ENCODE measurements around the gene CZIB.

The CZIB gene

DNA sequence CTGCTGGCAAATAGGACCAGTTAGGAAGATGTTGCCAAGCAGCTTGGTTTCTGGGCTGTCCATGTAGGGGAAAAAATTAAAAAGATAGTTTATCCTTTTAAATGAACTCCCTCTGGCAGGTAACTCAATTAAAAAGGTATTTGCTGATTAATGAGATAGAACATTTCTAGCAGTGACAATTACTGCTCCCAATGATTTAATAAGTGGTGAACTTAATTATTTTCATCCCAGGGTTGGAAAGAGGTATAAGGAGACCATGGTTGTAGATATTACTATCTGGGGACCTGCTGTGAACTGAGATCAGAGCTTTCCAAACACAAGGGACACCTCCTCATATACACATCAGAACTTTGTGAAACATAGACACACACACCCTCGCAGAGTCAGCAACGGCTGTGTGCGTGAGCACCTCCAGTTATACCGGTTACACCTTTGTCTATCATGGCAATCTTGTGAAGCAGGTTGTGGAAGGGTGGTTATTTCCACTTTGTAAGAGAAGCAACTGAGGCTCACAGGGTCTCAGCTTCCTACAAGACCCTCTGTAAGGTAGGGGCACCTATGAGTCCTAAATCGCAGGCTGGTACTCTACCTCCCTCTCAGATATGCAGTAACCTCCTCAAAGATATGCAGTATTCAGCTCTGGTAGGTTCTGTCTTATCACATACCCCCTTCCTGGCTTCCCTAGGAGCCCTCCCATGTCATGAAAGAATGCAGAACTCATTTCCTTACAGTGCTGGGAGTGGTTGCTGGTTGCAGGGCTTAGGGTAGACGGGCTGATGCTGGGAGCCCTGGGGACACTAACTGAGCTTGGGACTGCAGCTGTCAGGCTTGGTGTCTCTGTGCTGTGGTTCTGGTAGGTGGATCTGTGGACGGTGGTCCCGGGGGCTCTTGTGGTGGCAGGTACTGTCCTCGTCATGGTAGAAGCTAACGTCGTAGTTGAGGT, 36.3 kb upstream of the CZIB start:
- ChIA-PET CTCF (interaction anchor here (1.4 to 17.6 kb wide), 2 partner anchors 9 to 21 kb away, joined by 4 to 178 read pairs; no protein-coding TSS in a partner anchor), POLR2A (no interaction called here)
- no peak for DNase-seq (ENCODE audit: low read depth, low spot score)
- TF ChIP-seq, protein P1, sequence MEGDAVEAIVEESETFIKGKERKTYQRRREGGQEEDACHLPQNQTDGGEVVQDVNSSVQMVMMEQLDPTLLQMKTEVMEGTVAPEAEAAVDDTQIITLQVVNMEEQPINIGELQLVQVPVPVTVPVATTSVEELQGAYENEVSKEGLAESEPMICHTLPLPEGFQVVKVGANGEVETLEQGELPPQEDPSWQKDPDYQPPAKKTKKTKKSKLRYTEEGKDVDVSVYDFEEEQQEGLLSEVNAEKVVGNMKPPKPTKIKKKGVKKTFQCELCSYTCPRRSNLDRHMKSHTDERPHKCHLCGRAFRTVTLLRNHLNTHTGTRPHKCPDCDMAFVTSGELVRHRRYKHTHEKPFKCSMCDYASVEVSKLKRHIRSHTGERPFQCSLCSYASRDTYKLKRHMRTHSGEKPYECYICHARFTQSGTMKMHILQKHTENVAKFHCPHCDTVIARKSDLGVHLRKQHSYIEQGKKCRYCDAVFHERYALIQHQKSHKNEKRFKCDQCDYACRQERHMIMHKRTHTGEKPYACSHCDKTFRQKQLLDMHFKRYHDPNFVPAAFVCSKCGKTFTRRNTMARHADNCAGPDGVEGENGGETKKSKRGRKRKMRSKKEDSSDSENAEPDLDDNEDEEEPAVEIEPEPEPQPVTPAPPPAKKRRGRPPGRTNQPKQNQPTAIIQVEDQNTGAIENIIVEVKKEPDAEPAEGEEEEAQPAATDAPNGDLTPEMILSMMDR (IDR thresholded peaks at IDR 0.05; ENCODE audit: insufficient read depth, low read length, missing control alignments) = no peak
- no peak overlapping the region for H3K4me3 ChIP-seq (ENCODE audit: low read depth, low read length)

DNA sequence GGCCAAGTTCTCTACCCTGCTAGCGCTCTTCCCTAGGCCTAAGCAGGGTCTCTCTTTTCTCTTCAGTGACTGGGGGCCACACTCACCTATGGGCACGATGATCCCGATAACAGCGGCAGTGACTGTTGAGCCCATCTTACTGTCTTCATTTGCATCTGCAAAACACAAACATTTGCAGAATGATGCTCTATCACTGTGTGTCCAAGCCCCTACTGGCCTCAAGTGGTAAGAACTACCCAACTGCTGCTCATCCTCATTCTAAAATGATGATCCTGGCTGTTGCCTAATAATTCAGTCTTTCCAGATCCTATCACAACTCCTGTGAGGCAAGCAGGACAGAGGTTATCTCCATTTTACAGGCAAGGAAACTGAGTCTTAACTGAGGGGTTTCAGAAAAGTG, 34.6 kb upstream of the CZIB start:
- CTCF ChIA-PET = interaction anchor here (1.4 to 17.6 kb wide), 2 partner anchors 22 to 136 kb away, joined by 3 to 178 read pairs; no protein-coding TSS in a partner anchor
- no peak for DNase-seq (ENCODE audit: low read depth, low spot score)
- POLR2A ChIA-PET = no interaction called here
- no peak overlapping the region for H3K4me3 ChIP-seq (ENCODE audit: low read depth, low read length)
- TF ChIP-seq, protein P1 (IDR thresholded peaks at IDR 0.05; ENCODE audit: insufficient read depth, low read length, missing control alignments) = no peak

DNA sequence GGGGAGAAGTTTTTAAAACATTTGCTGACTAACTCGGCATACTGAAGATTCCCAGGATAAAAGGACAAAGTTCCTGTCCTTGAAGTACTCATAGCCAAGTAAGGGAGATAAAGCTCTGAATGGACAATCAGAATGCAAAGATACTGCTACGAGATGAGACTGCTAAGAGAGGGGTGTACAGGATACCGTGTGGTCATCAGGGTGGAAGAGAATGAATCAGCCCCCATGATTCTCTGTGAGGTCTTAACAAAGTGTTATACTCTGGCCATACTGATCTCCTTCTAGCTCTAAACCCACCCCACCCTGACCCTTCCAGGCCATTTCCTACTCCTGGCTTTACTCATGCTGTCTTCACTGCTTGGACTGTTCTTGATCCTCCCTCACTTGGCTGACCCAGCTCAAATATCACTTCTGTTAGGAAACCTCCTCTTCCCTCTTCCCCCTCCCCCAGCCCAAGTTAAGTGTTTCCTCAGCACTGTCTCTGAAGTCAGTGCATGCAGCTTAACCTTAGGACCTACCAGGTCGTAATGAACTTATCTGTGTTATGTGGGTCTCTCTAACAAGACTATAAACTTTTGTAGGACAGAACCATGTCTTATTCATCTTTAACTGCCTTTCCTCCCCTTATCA, 33.7 kb upstream of the CZIB start:
- TF ChIP-seq, protein P1 (IDR thresholded peaks at IDR 0.05; ENCODE audit: insufficient read depth, low read length, missing control alignments) = no peak
- CTCF ChIA-PET = interaction anchor here (1.4 to 17.6 kb wide), 2 partner anchors 23 to 137 kb away, joined by 3 to 178 read pairs; no protein-coding TSS in a partner anchor
- peak; percentile 24 for DNase-seq (ENCODE audit: low read depth, low spot score)
- H3K4me3 ChIP-seq (ENCODE audit: low read depth, low read length) = no peak overlapping the region
- POLR2A ChIA-PET = no interaction called here

DNA sequence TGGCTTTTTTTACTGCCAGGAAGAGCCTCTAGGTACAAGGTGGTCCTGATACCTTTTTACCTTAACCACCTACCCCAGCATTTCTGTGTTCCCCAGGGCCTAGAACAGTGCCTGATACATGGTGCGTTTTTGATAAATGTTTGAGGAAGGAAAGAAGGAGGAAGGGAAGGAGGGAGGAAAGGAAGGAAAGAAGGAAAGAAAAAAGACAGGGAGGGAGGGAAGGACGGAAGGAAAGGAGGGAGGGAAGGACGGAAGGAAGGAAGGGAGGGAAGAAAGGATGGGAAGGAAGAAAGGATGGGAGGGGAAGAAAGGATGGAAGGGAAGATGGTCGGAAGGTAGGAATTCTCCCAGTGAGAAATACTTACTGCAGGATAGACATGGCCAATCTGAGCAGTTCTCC, 29.9 kb upstream of the CZIB start:
- CTCF ChIA-PET = interaction anchor here (2.1 to 2.5 kb wide), 2 partner anchors 11 to 28 kb away, joined by 6 to 12 read pairs; no protein-coding TSS in a partner anchor
- no peak overlapping the region for H3K4me3 ChIP-seq (ENCODE audit: low read depth, low read length)
- POLR2A ChIA-PET = no interaction called here
- TF ChIP-seq, protein P1 (IDR thresholded peaks at IDR 0.05; ENCODE audit: insufficient read depth, low read length, missing control alignments) = no peak
- DNase-seq (ENCODE audit: low read depth, low spot score) = no peak

DNA sequence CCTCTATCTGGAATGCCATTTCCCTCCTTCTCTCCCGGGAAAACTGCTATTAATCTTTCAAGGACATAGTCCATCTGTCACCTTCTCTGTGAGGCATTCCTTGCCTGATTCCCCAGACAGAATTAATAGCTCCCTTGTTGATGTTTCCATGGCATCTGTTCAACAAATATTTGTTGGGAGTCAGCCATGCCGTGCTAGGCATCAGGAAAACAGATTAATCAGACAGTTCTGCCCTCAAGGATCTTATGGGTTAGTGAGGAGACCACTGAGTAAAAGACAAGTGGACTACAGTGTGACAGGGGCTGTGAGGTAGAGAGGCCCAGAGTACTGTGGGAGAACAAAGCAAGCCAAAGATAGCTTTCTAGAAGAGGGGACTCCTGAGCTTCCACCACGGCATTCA, 29.3 kb upstream of the CZIB start:
- TF ChIP-seq, protein P1 (IDR thresholded peaks at IDR 0.05; ENCODE audit: insufficient read depth, low read length, missing control alignments) = no peak
- H3K4me3 ChIP-seq (ENCODE audit: low read depth, low read length) = no peak overlapping the region
- POLR2A ChIA-PET = no interaction called here
- no peak for DNase-seq (ENCODE audit: low read depth, low spot score)
- CTCF ChIA-PET = no interaction called here
